Thymus (tissue), 11 donors: ENCODE measurements around the gene HOXA13. TPM values are rescaled to one million over a fixed set of nuclear protein-coding genes. Genes with fewer than 3 reads are reported as not detected.
A peak's percentile ranks its signal among the peaks of the same experiment; 100 is the strongest.

Source experiments
- DNase-seq, 9 donors: peaks; one replicate each; pipeline ENCODE4 v3.0.0-alpha.2; 2013; ENCODE audit warnings: low spot score in 9 of 9, low read depth in 6 of 9, missing footprints in 1 of 9
- H3K27ac ChIP-seq, 2 donors: one replicate each; pipeline ENCODE4 v1.5.1; 2013; ENCODE audit warnings: control low read depth in 1 of 2, low read depth in 1 of 2, low read length in 1 of 2, mild to moderate bottlenecking in 1 of 2, moderate library complexity in 1 of 2
- H3K27me3 ChIP-seq, 2 donors: one replicate each; pipeline ENCODE4 v1.5.1; 2013; ENCODE audit warnings: low read length in 1 of 2; ENCODE audit not compliant: control insufficient read depth in 2 of 2, insufficient read depth in 1 of 2
- H3K36me3 ChIP-seq, 2 donors: one replicate each; pipeline ENCODE4 v1.5.1; 2013; ENCODE audit warnings: low read length in 1 of 2, mild to moderate bottlenecking in 1 of 2, moderate library complexity in 1 of 2; ENCODE audit not compliant: control insufficient read depth in 2 of 2, insufficient read depth in 2 of 2
- H3K4me1 ChIP-seq, 2 donors: one replicate each; pipeline ENCODE4 v1.5.1; 2013; ENCODE audit warnings: low read length in 2 of 2; ENCODE audit not compliant: control insufficient read depth in 2 of 2, insufficient read depth in 2 of 2
- H3K4me3 ChIP-seq, 2 donors: one replicate each; pipeline ENCODE4 v1.5.1; 2013; ENCODE audit warnings: low read length in 2 of 2, control low read depth in 1 of 2, mild to moderate bottlenecking in 1 of 2
- H3K9me3 ChIP-seq, 2 donors: one replicate each; pipeline ENCODE4 v1.5.1; 2013; ENCODE audit warnings: low read length in 1 of 2, mild to moderate bottlenecking in 1 of 2; ENCODE audit not compliant: control insufficient read depth in 2 of 2, insufficient read depth in 1 of 2
- WGBS: extraction: QIAGEN DNeasy Blood & Tissue Kit; methylation state at CpG from one replicate; pipeline ENCODE4 v1.1.7; 2013; 5-methylcytosine and 5-hydroxymethylcytosine counted together
- polyA plus RNA-seq: library from polyadenylated mRNA; stranded (reverse); fragments of 200-250 nt; gene quantifications from one replicate; pipeline ENCODE4 v1.2.3, GENCODE V29; 2013
- total RNA-seq: library from RNA; stranded (reverse); fragments of 120-200 nt; gene quantifications from one replicate; pipeline ENCODE4 v1.2.4, GENCODE V29; 2013
- donor health status: healthy.

HOXA13 gene
- total and polyA plus RNA-seq, 2 donors, result 0.02 TPM; not detected in 1

DNA sequence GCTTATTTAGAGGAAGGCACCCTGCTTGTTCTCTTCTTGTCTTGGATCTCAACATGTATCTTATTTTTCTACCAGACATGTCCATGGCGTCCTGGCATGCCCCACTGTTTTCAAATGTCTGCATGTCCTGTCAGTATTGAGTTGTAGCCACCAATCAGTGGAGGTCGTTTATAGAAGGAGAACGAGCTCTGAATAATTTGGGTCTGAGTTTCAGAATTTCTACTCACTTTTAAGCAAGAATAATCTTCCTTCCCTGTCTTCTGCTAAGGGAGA lies 2.9 kb upstream of the HOXA13 start:
- DNase-seq, result no peak
- Histone ChIP-seq H3K9me3 (peaks cover 1 to 4% of the 10 kb centered on the region in 2 donors), H3K27me3 (peaks cover 92 to 97% of the 10 kb centered on the region in 2 donors), H3K27ac (no peak overlapping the region), H3K4me1 (peaks cover 9 to 16% of the 10 kb centered on the region in 2 donors), H3K4me3 (no peak overlapping the region), H3K36me3 (no peaks in the 10 kb centered on the region)
- WGBS, result 12% methylated on average over 3 of the region's 3 CpGs

DNA sequence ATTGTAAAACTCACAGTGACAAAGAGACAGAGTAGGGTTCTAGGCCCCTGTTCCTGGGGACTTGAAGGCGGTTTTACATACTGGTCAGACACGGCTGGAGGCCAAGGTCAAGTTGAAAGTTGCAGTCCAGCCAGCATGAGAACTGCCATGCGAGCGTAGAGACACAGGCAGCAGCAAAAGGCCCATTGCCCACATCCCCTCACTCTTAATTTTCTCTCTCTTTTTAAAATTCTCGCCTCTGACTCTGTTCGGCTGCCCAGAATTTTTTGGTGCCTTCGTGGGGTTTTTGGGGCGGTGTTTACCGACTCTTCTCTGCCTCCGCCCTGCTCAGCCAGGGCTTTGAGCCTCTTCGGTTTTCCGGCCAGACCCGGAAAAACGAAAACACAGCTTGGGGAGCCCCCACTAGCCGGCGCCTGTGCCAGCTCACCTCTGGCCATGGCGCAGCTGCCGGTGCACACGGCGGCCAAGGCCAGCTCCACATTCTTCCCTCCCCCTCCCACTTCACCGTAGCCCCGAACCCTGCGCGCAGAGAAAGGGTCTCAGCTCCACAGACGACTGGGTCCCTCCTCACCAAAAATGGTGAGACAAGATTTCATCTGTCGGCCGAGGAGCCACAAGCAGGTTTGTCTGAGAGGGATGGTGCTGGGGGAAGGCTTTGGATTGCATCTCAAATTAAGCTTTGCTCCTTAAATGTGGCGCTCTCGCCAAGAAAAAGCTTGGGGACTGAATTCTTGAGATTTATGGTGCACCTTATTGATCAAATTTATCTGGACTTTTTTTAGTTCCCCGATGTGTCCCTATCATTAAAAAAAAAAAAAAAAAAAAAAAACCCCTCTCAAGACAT lies 2.3 kb upstream of the HOXA13 start:
- Histone ChIP-seq H3K4me3 (no peak overlapping the region), H3K36me3 (no peaks in the 10 kb centered on the region), H3K4me1 (peaks cover 9 to 16% of the 10 kb centered on the region in 2 donors), H3K27me3 (peaks cover 93 to 97% of the 10 kb centered on the region in 2 donors), H3K27ac (no peak overlapping the region), H3K9me3 (peaks cover 1 to 4% of the 10 kb centered on the region in 2 donors)
- 18% methylated on average over 30 of the region's 30 CpGs for WGBS
- DNase-seq, result no peak

DNA sequence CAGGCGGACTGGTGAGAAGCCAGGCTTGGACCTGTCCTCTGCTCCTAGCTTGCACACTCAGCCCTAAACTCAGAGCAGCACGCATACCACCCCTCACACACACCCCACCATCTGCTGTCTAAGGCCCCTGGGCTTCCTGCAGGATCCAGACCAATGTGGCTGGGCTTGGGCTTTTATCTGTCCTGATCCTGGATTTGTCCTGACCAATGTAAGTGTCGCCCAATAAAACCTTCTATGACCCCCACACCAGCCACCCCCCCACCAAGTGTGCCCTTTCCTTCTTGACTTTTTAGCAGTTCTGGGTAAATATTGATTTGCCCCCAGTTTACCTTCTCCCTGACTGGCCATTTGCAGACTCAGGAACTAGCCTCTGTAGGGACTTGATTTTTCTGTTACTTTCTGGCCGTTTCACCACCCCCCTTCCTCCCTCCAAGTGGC lies 1.7 kb upstream of the HOXA13 start:
- Histone ChIP-seq H3K27ac (no peak overlapping the region), H3K36me3 (no peaks in the 10 kb centered on the region), H3K27me3 (peaks cover 88 to 97% of the 10 kb centered on the region in 2 donors), H3K9me3 (peaks cover 1 to 4% of the 10 kb centered on the region in 2 donors), H3K4me3 (no peak overlapping the region), H3K4me1 (peaks cover 9 to 16% of the 10 kb centered on the region in 2 donors)
- no peak for DNase-seq
- 5% methylated on average over 4 of the region's 4 CpGs for WGBS

DNA sequence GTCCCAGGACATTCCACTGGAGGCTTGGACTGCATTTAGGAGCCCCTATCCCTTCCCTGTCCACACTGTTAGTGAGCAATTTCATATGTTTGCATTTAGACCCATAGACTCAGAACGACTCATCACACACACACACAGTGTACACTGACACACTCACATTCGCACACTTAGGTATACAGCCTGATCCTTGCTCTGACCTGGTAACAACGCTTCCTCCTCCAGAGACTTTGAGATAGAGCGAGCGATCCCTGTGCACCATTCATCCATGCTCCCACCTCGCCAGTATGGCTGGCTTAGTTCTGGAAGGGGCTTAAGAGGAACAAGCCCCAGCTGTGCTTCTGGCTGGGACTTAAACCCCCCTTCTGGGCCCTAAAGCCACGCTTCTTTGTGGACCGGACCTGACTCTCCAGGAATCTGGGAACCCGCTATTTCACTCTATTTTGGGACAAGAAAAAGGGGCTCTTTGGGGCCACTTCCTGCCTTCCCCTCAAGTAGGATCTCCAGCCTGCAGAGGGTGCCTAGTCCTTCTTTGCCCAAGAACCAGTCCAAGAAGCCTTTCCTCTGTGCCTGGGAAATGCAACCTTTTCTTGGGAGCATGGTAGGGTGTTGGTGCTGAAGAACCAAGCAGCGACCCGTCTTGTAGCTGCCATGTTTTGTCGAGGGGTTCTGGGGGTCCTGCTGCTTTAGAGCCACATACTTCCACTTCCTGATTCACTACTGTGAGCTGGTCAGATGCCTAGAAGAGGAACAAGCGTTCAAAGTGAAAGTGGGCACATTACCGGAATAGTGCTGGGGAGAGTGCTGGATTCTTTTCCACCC lies 1.1 kb upstream of the HOXA13 start:
- H3K27me3 ChIP-seq, result peaks cover 88 to 97% of the 10 kb centered on the region in 2 donors
- no peaks in the 10 kb centered on the region for H3K36me3 ChIP-seq
- H3K27ac ChIP-seq, result no peak overlapping the region
- 9% methylated on average over 14 of the region's 14 CpGs for WGBS
- peaks cover 1 to 4% of the 10 kb centered on the region in 2 donors for H3K9me3 ChIP-seq
- peaks cover 9 to 16% of the 10 kb centered on the region in 2 donors for H3K4me1 ChIP-seq
- H3K4me3 ChIP-seq, result peak overlapping the region in 1 of 2 donors; percentile 65
- no peak for DNase-seq

DNA sequence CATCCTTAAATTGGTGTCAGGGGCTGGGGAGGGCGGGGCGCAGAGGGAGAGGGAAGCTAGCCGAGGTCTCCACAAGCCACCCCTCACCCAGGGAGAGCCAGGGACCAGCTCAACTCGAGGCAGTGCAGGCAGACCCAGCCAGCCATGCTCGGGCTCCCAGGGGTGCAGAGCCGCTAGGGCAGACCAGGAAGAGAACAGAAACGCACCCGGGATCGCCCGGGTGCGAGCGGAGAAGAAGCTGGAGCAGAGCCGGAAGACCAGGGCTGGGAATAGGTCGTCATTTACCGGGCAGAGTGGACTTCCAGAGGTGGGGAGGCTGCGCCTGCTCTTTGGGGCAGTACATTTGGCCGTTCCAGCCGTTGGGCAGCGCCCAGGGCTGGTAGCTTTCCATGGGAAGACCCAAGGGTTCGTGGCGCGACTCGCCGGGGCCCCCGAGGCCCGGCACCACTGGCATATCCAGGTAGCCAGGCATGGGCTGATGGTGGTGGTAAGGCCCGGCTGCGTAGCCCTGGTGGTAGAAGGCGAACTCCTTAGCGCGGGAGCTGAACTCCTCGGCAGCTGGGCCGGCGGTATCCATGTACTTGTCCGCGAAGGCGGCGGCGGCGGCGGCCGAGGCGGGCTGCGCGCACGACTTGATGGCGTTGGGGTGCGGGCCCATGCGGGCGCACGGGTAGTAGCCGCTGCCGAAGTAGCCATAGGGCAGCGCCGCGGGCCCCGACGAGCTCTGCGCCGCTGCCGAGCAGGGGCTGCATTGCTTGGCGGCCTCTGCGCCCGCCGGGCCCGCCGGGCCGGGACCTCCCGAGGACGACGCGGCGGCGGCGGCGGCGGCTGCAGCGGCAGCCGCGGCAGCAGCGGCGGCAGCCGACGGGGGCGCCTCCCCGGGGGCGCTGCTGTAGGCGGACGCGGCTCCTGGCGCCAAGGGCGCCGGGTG lies 755 bp downstream of the HOXA13 start:
- Histone ChIP-seq H3K4me1 (peaks cover 9 to 16% of the 10 kb centered on the region in 2 donors), H3K27ac (no peak overlapping the region), H3K9me3 (peaks cover 0 to 1% of the 10 kb centered on the region in 2 donors), H3K27me3 (peaks cover 85 to 97% of the 10 kb centered on the region in 2 donors), H3K4me3 (peak overlapping the region in 1 of 2 donors; percentile 65), H3K36me3 (no peaks in the 10 kb centered on the region)
- 3% methylated on average over 93 of the region's 93 CpGs for WGBS
- DNase-seq, result no peak

DNA sequence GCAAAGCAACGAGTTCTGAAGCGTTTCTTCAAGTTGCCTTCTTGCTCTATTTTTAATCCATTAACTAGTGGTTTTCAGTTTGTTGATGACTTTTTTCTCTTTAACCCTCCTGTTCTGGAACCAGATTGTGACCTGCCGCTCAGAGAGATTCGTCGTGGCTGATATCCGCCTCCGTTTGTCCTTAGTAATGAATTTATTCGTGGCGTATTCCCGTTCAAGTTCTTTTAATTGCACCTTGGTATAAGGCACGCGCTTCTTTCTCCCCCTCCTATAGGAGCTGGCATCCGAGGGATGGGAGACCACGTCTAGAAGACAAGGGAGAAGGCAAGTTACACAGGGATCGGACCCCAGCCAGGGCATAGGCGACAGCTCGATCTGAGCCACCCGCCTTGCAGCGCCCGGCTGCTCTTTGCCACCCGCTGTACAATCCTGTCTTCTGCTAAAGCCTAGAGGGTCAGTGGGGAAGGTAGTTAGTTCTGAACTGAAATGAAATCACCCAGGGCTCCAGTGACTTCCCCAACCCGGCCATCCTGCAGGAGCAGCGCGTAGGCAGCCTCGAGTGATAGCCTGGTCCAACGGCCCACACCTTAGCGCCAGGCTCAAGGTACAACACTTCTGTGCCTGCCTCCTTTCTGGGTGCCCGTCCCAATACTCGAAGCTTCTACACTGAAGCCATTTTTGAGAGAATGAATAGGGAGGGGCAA lies 1.6 kb downstream of the HOXA13 start:
- Histone ChIP-seq H3K4me1 (peaks cover 9 to 16% of the 10 kb centered on the region in 2 donors), H3K27me3 (peaks cover 81 to 97% of the 10 kb centered on the region in 2 donors), H3K4me3 (no peak overlapping the region), H3K36me3 (no peaks in the 10 kb centered on the region), H3K9me3 (peaks cover 0 to 1% of the 10 kb centered on the region in 2 donors), H3K27ac (no peak overlapping the region)
- WGBS, result 13% methylated on average over 29 of the region's 29 CpGs
- DNase-seq, result no peak

DNA sequence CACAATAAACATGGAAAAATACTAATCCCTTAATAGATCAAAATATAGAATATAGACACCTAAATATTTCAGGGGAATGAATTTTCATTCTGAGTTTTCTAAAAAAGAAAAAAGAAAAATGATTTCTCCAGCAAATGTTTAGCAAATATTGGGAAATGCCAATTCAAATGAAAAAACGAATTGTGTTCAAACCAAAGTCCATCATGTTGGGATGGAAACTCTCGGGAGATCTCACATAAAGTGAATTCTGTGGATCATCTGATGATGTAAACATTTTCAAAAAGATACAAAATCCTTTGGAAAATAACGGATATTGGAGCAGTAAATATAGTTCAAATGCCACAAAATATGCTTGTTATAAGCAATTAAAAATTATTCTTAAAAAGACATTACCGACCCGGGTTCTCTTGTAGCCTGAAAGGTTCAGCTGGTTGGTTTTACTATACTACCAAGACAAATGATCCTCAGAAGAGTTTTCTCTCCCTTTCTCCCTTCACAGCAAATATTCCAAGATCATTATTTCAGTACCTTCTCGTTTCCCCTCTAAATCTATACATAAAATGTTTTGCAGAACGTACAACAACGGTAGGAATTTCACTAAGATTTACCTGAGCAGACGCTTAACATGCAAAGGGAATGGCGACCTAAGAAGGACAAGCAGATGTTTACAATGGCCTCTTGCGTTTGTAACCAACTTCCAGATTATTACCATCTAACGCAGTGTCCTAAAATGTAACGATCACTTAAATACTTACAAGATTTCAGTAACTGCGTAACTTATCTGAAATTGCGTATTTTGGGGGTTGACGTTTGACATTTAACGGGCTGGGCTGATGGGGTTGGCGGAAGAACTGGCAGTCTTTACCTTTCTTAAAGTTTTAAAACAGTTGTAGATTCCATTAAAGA lies 2.5 kb downstream of the HOXA13 start:
- 24% methylated on average over 18 of the region's 18 CpGs for WGBS
- Histone ChIP-seq H3K4me1 (peaks cover 9 to 16% of the 10 kb centered on the region in 2 donors), H3K9me3 (peaks cover 0 to 1% of the 10 kb centered on the region in 2 donors), H3K4me3 (no peak overlapping the region), H3K27ac (no peak overlapping the region), H3K36me3 (no peaks in the 10 kb centered on the region), H3K27me3 (peaks cover 78 to 97% of the 10 kb centered on the region in 2 donors)
- DNase-seq, result no peak
